ENCODE data around the gene C10orf90.

- TF ChIP-seq CTCF (conservative IDR thresholded peaks at IDR 0.05 in 1 of 2, IDR thresholded peaks at IDR 0.05 in 1 of 2; ENCODE audit: extremely low read depth in 1 of 2, insufficient read depth in 1 of 2, low read depth in 1 of 2, low read length in 2 of 2): no peak
- no peak for TF ChIP-seq EZH2 (IDR thresholded peaks at IDR 0.05; ENCODE audit: borderline replicate concordance, low read length)
Observed at GRCh38 chr10:126570245-126570570, 100.3 kb downstream of the C10orf90 start.
